ENCODE results near the gene TRAF5.

GRCh38 chr1:211381481-211382181 lies 55.0 kb downstream of the TRAF5 start:
- TF ChIP-seq CTCF (IDR thresholded peaks at IDR 0.05) (no peak), ZFX (IDR thresholded peaks at IDR 0.05; ENCODE audit: borderline replicate concordance) (no peak)
